ENCODE results near the gene PEX13.

GRCh38 chr2:61029533-61029932 is 12.0 kb downstream of the PEX13 start:
- no peak for TF ChIP-seq CTCF (IDR thresholded peaks at IDR 0.05; ENCODE audit: insufficient read depth, low read depth, low read length)
- TF ChIP-seq EZH2 (IDR thresholded peaks at IDR 0.05; ENCODE audit: insufficient read depth, low read length) = no peak
